AG04449 (cell line): ENCODE measurements around the gene ADAMTS15.

Experiments
- CTCF ChIA-PET: fragments of 350-600 bp; formaldehyde crosslinking; extraction: SDS; loops from one replicate; lab custom pipeline; 2021; ENCODE audit warnings: antibody characterized with exemption; lab: Yijun Ruan, JAX
- POLR2A ChIA-PET: fragments of 400-600, 350-600 bp; formaldehyde crosslinking; extraction: SDS; loops from one replicate; lab custom pipeline; 2020; ENCODE audit warnings: antibody characterized with exemption, inconsistent platforms; lab: Yijun Ruan, JAX
- DNase-seq: peaks from one replicate; pipeline ENCODE4 v3.0.0-alpha.2; 2010; ENCODE audit warnings: low read depth, low spot score
- H3K4me3 ChIP-seq: 2 replicates; pipeline ENCODE4 v1.5.1; 2011; ENCODE audit warnings: low read depth, mild to moderate bottlenecking, control low read depth, low read length
- CTCF ChIP-seq: IDR thresholded peaks from one replicate; pipeline ENCODE4 v1.5.1; 2011; ENCODE audit warnings: mild to moderate bottlenecking, moderate library complexity, low read length, control low read depth, inconsistent platforms; ENCODE audit not compliant: insufficient read depth; ENCODE audit errors: missing control alignments

ADAMTS15 gene

GRCh38 chr11:130451231-130452019 is 3.0 kb downstream of the ADAMTS15 start:
- TF ChIP-seq CTCF, result no peak
- CTCF ChIA-PET, result interaction anchor here (1.0 to 2.5 kb wide), 9 partner anchors 9 to 411 kb away, joined by 3 to 14 read pairs (median 7); no protein-coding TSS in a partner anchor
- POLR2A ChIA-PET, result interaction anchor here (0.6 kb wide), 1 partner anchor 239 kb away, joined by 3 read pairs; no protein-coding TSS in a partner anchor
- no peak for DNase-seq
- H3K4me3 ChIP-seq, result peak overlapping the region; percentile 16; the same call in 1 of the 2 replicates

GRCh38 chr11:130452176-130452575 is 3.7 kb downstream of the ADAMTS15 start:
- ChIA-PET POLR2A (no interaction called here), CTCF (interaction anchor here (1.0 to 2.5 kb wide), 6 partner anchors 13 to 408 kb away, joined by 3 to 14 read pairs (median 6); no protein-coding TSS in a partner anchor)
- TF ChIP-seq CTCF, result no peak
- no peak overlapping the region for H3K4me3 ChIP-seq
- no peak for DNase-seq

- POLR2A ChIA-PET, result no interaction called here
- CTCF ChIA-PET, result interaction anchor here (1.4 to 2.0 kb wide), 3 partner anchors 10 to 375 kb away, joined by 4 to 8 read pairs (median 6); no protein-coding TSS in a partner anchor
- TF ChIP-seq CTCF, result no peak
- no peak for DNase-seq
- no peak overlapping the region for H3K4me3 ChIP-seq
Measured at GRCh38 chr11:130452940-130453339, 4.5 kb downstream of the ADAMTS15 start.

GRCh38 chr11:130454491-130455252 is 6.2 kb downstream of the ADAMTS15 start:
- ChIA-PET CTCF (interaction anchor here (0.6 kb wide), 1 partner anchor 24 kb away, joined by 3 read pairs; no protein-coding TSS in a partner anchor), POLR2A (no interaction called here)
- H3K4me3 ChIP-seq, result no peak overlapping the region
- no peak for DNase-seq
- TF ChIP-seq CTCF, result no peak

GRCh38 chr11:130455483-130456127 is 7.2 kb downstream of the ADAMTS15 start:
- ChIA-PET CTCF (interaction anchor here (0.6 to 1.8 kb wide), 2 partner anchors 21 to 25 kb away, joined by 3 to 6 read pairs; no protein-coding TSS in a partner anchor), POLR2A (no interaction called here)
- TF ChIP-seq CTCF, result no peak
- DNase-seq, result no peak
- H3K4me3 ChIP-seq, result no peak overlapping the region
